ENCODE results near the gene STATH. TPM values are rescaled to one million over a fixed set of nuclear protein-coding genes. Genes with fewer than 3 reads are reported as not detected.

The STATH gene
- total RNA-seq (2021), result not detected in 2 replicates
- long read RNA-seq, result 0 reads

GRCh38 chr4:69995526-69996016 lies at the start of gene STATH:
TSS of gene STATH (plus strand) at chr4:69995966. CDS start at chr4:69998438, 2,472 bp downstream.
- no peak for TF ChIP-seq CTCF (conservative IDR thresholded peaks at IDR 0.05)
- Mint-ChIP-seq H3K27ac (peak within 1 kb of the TSS in 1 of 3 experiments; percentile 69; a peak in 1 of 7 replicates), H3K4me3 (no peak within 1 kb of the TSS), H3K9me3 (no peaks in the 10 kb centered on the region), H3K27me3 (ENCODE audit: low read depth) (no peaks in the 10 kb centered on the region), H3K36me3 (ENCODE audit: insufficient read depth in 1 of 3, low read depth in 3 of 3) (no peaks in the 10 kb centered on the region), H3K4me1 (peaks cover 0 to 4% of the 10 kb centered on the region in 2 experiments; a peak in 1 of 4 replicates)
- Histone ChIP-seq H4K91ac (ENCODE audit: insufficient read length, low read depth, low read length) (no peak within 1 kb of the TSS), H3K79me1 (ENCODE audit: insufficient read depth, low read depth, low read length, poor library complexity, severe bottlenecking) (no peaks in the 10 kb centered on the region), H3K23ac (ENCODE audit: insufficient read length, low read depth, low read length) (no peak within 1 kb of the TSS), H2AFZ (ENCODE audit: low read length) (no peak within 1 kb of the TSS), H2BK12ac (ENCODE audit: insufficient read length, low read depth, low read length) (no peak within 1 kb of the TSS), H3K56ac (ENCODE audit: insufficient read length, low read depth, low read length) (no peak within 1 kb of the TSS), H3K18ac (ENCODE audit: insufficient read length, low read depth, low read length) (no peak within 1 kb of the TSS), H3K79me2 (ENCODE audit: insufficient read depth, low read length) (no peaks in the 10 kb centered on the region), H3K14ac (ENCODE audit: insufficient read depth, low read length) (no peak within 1 kb of the TSS), H3K27ac (ENCODE audit: insufficient read length, low read depth, low read length) (no peak within 1 kb of the TSS), H4K20me1 (ENCODE audit: control insufficient read depth, insufficient read depth, insufficient read length) (no peaks in the 10 kb centered on the region), H3K4me2 (ENCODE audit: insufficient read depth, insufficient read length, low read length) (no peak within 1 kb of the TSS), H3T11ph (ENCODE audit: low read length) (no peak within 1 kb of the TSS), H3K4ac (ENCODE audit: low read depth, low read length) (no peak within 1 kb of the TSS), H2BK120ac (ENCODE audit: low read depth, low read length, poor library complexity, severe bottlenecking) (no peak within 1 kb of the TSS), H2BK20ac (ENCODE audit: low read depth, low read length, poor library complexity, severe bottlenecking) (no peak within 1 kb of the TSS), H2BK15ac (ENCODE audit: low read depth, low read length) (no peak within 1 kb of the TSS), H4K5ac (ENCODE audit: insufficient read length, low read depth, low read length) (no peak within 1 kb of the TSS), H2BK5ac (ENCODE audit: insufficient read length, low read length) (no peak within 1 kb of the TSS), H4K8ac (replicated peaks; ENCODE audit: insufficient read length, low read depth, low read length) (no peak within 1 kb of the TSS), H3K23me2 (ENCODE audit: insufficient read length, low read depth, low read length, poor library complexity, severe bottlenecking) (no peaks in the 10 kb centered on the region), H3K9me3 (ENCODE audit: control insufficient read depth, low read depth, low read length) (no peaks in the 10 kb centered on the region), H2AK5ac (ENCODE audit: insufficient read length, low read length) (no peak within 1 kb of the TSS), H3K27me3 (ENCODE audit: insufficient read depth, low read length) (no peaks in the 10 kb centered on the region), H3K4me1 (ENCODE audit: insufficient read depth, low read length) (no peaks in the 10 kb centered on the region), H3K9ac (ENCODE audit: extremely low read depth, insufficient read length, low read length) (no peak within 1 kb of the TSS)
- WGBS (ENCODE audit: extremely low coverage, insufficient read length, low lambda C conversion rate), result no CpG with 5 or more reads among the region's 3 CpGs
- no peak for DNase-seq
